Lower leg skin (tissue), 4 donors: ENCODE measurements around the gene PPARA. TPM values are rescaled to one million over a fixed set of nuclear protein-coding genes. Genes with fewer than 3 reads are reported as not detected.

Experiments used
- DNase-seq, 2 donors: peaks; one replicate each; pipeline ENCODE4 v3.0.0-alpha.2; 2019; ENCODE audit warnings: low spot score in 2 of 2
- H3K4me3 ChIP-seq: fragments of 200-600 bp; sonication (generic); 2 replicates; pipeline ENCODE4 v1.5.1; 2017; ENCODE audit warnings: mild to moderate bottlenecking, low read depth; ENCODE audit not compliant: poor library complexity, severe bottlenecking
- POLR2A ChIP-seq, 2 donors: fragments of 450-650 bp; IDR thresholded peaks; one replicate each; pipeline ENCODE4 v1.6.1; 2016 to 2017; ENCODE audit warnings: antibody characterized with exemption in 2 of 2, mild to moderate bottlenecking in 1 of 2, moderate library complexity in 1 of 2
- WGBS, 2 donors: methylation state at CpG; one replicate each; pipeline ENCODE4 v1.1.5; 2018; 5-methylcytosine and 5-hydroxymethylcytosine counted together
- intact Hi-C: fragments of 100-400 bp; cut with DNase I; formaldehyde crosslinking; loops from one replicate; pipeline ENCODE4 v1.15.0; 2023; ENCODE audit warnings: low total_unique reads
- total RNA-seq, 4 donors: library from RNA; depleted of rRNA; stranded (reverse); fragments of >200 nt; gene quantifications; one replicate each; pipeline ENCODE4 v1.1.0, GENCODE V29; 2016
- TF ChIP-seq, protein P1 (sequence below), 3 donors: fragments of 450-650 bp; IDR thresholded peaks; one replicate each; pipeline ENCODE4 v1.5.1; 2016; ENCODE audit warnings: antibody characterized with exemption in 3 of 3, mild to moderate bottlenecking in 3 of 3, moderate library complexity in 2 of 3

The PPARA gene
- total RNA-seq, 4 donors from 2014 or later: 27.8 to 58.1 (median 37.8) TPM

DNA sequence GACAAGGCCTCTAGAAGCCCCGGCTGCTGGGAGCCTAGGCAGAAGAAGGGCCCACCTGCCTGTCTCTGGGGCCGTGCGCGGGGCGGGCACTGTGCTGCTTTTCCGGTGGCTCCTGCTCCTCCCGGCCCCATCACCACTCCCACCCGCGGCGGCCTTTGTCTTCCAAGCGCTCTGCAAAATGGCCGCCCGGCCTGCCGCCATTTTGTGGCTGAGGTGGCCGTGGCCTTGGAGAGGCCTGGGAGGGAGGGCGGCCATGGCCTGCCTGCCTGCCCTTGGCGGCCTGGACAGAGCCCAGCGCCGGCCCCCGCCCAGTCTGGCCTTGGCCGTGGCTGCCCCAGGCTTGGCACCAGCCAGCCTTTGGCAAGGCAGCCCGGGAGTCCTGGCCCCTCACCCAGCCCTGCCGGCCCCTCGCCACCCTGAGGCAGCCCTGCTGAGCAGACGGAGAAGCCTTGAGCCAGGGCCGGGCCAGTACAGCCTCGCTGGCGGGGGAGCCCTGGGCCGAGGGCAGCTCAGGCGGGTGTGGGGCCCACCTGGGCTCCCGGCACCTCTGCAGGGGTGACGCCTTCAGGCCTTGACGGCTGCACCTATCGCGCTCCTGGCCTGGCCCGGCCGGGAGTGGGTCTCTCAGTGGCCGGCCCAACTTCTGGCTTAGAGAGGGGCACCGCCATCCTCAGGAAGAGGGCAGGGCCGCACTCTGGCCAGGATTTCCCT, 46.0 kb upstream of the PPARA start:
- intact Hi-C loops: no loop called here
- no peak for DNase-seq
- WGBS, 2 donors: 58% methylated on average over 13 to 19 of the region's 40 CpGs
- TF ChIP-seq POLR2A (IDR thresholded peaks at IDR 0.05): no peak
- TF ChIP-seq, protein P1, sequence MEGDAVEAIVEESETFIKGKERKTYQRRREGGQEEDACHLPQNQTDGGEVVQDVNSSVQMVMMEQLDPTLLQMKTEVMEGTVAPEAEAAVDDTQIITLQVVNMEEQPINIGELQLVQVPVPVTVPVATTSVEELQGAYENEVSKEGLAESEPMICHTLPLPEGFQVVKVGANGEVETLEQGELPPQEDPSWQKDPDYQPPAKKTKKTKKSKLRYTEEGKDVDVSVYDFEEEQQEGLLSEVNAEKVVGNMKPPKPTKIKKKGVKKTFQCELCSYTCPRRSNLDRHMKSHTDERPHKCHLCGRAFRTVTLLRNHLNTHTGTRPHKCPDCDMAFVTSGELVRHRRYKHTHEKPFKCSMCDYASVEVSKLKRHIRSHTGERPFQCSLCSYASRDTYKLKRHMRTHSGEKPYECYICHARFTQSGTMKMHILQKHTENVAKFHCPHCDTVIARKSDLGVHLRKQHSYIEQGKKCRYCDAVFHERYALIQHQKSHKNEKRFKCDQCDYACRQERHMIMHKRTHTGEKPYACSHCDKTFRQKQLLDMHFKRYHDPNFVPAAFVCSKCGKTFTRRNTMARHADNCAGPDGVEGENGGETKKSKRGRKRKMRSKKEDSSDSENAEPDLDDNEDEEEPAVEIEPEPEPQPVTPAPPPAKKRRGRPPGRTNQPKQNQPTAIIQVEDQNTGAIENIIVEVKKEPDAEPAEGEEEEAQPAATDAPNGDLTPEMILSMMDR (IDR thresholded peaks at IDR 0.05): no peak
- H3K4me3 ChIP-seq: no peak overlapping the region

DNA sequence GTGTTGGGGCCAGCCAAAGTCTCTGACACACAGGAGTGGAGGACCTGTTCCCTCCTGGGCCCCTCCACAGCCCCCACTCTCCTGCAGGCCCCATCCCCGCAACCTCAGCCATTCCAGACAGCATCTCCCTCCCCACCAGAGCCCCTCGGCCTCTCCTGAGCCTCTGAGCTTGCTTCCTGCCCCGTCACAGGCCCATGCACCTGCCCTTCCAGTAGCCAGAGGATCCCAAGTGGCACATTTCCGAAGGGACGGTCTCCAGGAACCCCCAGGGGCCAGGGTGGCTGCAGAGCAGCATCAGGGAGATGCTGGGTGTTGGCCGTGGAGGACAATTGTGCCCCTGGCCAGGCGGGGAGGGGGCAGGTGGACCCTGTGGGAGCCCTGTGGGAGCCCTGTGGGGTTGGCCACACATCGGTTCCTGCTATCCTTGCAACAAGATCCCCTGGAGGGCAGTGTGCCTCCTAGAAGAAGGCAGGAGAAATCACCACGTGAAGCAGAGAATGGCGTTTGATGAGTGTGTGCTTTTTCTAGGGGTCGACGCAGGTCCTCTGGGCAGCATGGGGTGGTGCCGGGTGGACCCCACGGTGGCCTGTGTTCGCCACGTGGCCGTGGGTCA, 45.3 kb upstream of the PPARA start:
- 43 to 55% methylated on average over 17 of the region's 17 CpGs for WGBS, 2 donors
- H3K4me3 ChIP-seq: no peak overlapping the region
- intact Hi-C loops: no loop called here
- no peak for TF ChIP-seq POLR2A (IDR thresholded peaks at IDR 0.05)
- TF ChIP-seq, protein P1 (IDR thresholded peaks at IDR 0.05): no peak
- DNase-seq: no peak

DNA sequence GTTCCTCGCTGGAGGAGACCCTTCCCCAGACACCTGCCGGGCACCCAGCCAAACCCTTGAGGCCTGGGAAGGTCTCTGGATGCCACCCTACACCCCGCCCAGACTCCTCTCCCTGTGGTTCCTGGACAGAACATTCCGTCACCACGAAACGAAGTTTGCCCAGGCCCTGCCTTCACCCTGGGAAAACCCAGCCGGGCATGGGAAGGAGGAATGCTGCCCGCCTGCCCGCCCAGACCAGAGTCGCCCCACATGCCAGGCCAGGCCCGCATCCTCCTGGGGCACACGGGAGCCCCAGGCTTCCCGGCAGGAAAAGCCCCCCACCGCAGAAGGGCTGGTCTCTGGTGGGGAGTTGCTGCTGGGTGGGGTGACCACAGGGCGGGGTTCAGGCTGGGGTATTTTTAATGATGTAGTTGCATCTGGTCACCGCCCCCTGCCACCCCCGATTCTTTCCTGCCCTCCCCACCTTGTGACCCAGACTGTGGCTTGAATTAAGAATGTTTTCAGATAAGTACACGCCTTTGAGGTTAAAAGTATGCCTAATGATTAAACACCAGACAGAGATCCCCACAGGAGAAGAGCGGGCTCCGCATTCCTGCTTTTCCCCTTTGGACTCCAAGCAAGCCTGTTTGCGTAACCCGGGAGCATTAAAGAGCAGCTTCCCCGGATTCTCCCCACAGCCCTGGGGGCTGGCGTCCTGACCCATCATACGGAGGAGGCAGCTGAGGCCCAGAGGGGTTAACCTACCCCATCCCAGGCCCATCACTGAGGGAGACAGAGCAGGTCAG, 44.6 kb upstream of the PPARA start:
- 22 to 29% methylated on average over 16 to 22 of the region's 25 CpGs for WGBS, 2 donors
- intact Hi-C loops: no loop called here
- DNase-seq: no peak
- H3K4me3 ChIP-seq: no peak overlapping the region
- TF ChIP-seq POLR2A (IDR thresholded peaks at IDR 0.05): no peak
- TF ChIP-seq, protein P1 (IDR thresholded peaks at IDR 0.05): no peak

DNA sequence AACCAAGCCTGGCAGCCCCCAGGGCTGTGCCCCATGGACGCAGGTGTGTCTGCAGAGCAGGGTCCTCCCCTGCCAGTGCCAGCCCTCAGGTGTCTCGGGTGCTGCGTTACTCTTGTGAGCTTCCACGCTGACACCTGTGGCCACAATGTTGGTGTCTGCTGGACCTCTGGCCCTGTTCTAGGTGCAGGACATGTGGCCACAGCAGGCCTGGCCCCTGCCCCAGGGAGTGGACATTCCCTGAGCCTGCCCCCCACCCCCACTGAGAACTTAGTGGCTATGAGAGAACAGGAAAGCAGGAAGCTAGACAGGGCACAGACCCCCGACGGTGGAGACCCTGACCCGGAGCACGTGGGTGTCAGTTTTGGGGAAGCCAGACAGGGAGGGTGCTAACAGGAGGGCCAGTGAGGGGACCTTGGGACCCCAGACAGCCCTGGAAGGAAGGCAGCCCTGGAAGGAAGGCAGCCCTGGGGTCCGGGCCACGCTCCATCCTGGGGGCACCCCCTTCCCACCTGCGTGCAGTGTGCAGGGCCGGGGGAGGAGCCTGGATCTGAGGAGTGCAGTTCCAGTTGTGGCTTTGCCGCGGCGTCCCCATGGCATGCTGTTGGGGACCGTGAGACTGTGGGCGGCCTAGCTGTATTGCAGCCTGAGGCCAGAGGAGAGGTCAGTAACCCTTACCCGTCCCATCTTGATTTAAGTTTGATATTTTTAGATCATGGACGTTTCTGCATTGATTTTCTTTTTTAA, 43.9 kb upstream of the PPARA start:
- H3K4me3 ChIP-seq: no peak overlapping the region
- WGBS, 2 donors: 30 to 44% methylated on average over 17 to 18 of the region's 19 CpGs
- intact Hi-C loops: no loop called here
- no peak for DNase-seq
- TF ChIP-seq, protein P1 (IDR thresholded peaks at IDR 0.05): no peak

DNA sequence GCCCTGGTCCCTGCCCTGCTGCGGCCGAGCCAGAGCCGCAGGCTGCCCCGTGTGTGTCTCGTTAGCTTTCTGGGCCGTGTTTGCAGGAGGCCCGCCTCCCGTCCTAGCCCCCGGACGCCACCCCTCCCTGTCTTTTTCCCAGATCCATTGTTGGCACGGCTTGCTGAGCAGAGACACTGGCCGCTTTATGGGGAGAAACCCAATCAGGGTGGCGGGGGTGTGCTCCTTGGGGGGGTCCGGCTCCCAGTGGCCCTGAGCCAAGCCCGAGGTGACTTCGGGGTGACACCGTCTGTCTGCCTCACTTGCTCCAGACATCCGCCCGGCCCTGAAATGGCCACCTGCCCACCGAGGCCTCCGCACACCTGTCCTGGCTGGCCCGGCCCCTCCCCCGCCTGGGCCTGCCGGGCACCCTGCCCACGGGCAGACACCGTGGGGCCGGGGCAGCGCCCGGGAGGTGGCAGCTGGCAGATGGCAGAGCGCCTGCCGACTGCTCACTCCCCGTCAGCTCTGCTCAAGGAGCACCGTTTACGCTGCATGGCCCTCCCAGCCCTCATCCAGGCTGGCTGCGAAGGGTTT, 43.1 kb upstream of the PPARA start:
- H3K4me3 ChIP-seq: no peak overlapping the region
- WGBS, 2 donors: 11 to 31% methylated on average over 15 to 31 of the region's 35 CpGs

More for the DNA sequence above, 43.1 kb upstream of the PPARA start:
- no peak for DNase-seq
- TF ChIP-seq POLR2A (IDR thresholded peaks at IDR 0.05): no peak
- TF ChIP-seq, protein P1 (IDR thresholded peaks at IDR 0.05): no peak
- intact Hi-C loops: no loop called here
